ENCODE measurements around the gene RPL26.

GRCh38 chr17:8406174-8406573, 23.2 kb upstream of the RPL26 start:
- TF ChIP-seq EZH2 (IDR thresholded peaks at IDR 0.05; ENCODE audit: low read length, unreplicated experiment) (no peak), CTCF (conservative IDR thresholded peaks at IDR 0.05; ENCODE audit: low read depth, low read length) (no peak), EZH2phosphoT487 (IDR thresholded peaks at IDR 0.05; ENCODE audit: borderline replicate concordance, low read length) (no peak)

Measured in PC-3 (cell line).